Endodermal cell (in vitro differentiated cells): ENCODE data around the gene CHTF8. TPM values are rescaled to one million over a fixed set of nuclear protein-coding genes. Genes with fewer than 3 reads are reported as not detected.

Source experiments
- DNase-seq: peaks from one replicate; pipeline ENCODE4 v3.0.0-alpha.2; 2017
- H3K27ac ChIP-seq: 2 replicates; pipeline ENCODE4 v1.5.1; 2013; ENCODE audit warnings: mild to moderate bottlenecking, low read depth, low read length, moderate library complexity
- H3K27me3 ChIP-seq: 2 replicates; pipeline ENCODE4 v1.6.1; 2013; ENCODE audit warnings: mild to moderate bottlenecking, low read length, moderate library complexity; ENCODE audit not compliant: insufficient read depth, control insufficient read depth, poor library complexity, severe bottlenecking
- H3K36me3 ChIP-seq: 2 replicates; pipeline ENCODE4 v1.7.0; 2013; ENCODE audit warnings: mild to moderate bottlenecking, low read length, moderate library complexity; ENCODE audit not compliant: control insufficient read depth, insufficient read depth
- H3K4me1 ChIP-seq: one replicate; pipeline ENCODE4 v1.7.0; 2013; ENCODE audit warnings: low read length; ENCODE audit not compliant: control insufficient read depth, insufficient read depth
- H3K4me3 ChIP-seq: 2 replicates; pipeline ENCODE4 v1.5.1; 2013; ENCODE audit warnings: mild to moderate bottlenecking, low read length, moderate library complexity
- H3K9ac ChIP-seq: 2 replicates; pipeline ENCODE4 v1.6.1; 2013; ENCODE audit warnings: mild to moderate bottlenecking, low read length, moderate library complexity; ENCODE audit not compliant: poor library complexity, severe bottlenecking; ENCODE audit errors: extremely low read depth
- H3K9me3 ChIP-seq: 2 replicates; pipeline ENCODE4 v1.6.1; 2013; ENCODE audit warnings: mild to moderate bottlenecking, low read length, moderate library complexity; ENCODE audit not compliant: control insufficient read depth
- H3K27ac Mint-ChIP-seq: 2 replicates; pipeline ENCODE4 v1.8.0; 2020; ENCODE audit warnings: mixed read lengths
- H3K27me3 Mint-ChIP-seq: 2 replicates; pipeline ENCODE4 v1.8.0; 2021; ENCODE audit warnings: mild to moderate bottlenecking, mixed read lengths; ENCODE audit not compliant: insufficient read depth
- H3K36me3 Mint-ChIP-seq: 2 replicates; pipeline ENCODE4 v1.8.0; 2020; ENCODE audit warnings: low read depth, mixed read lengths
- H3K4me1 Mint-ChIP-seq: 2 replicates; pipeline ENCODE4 v1.8.0; 2020; ENCODE audit warnings: mixed read lengths
- H3K4me3 Mint-ChIP-seq: 2 replicates; pipeline ENCODE4 v1.8.0; 2020; ENCODE audit warnings: mild to moderate bottlenecking, moderate library complexity, mixed read lengths
- H3K9me3 Mint-ChIP-seq: 2 replicates; pipeline ENCODE4 v1.8.0; 2020; ENCODE audit warnings: mild to moderate bottlenecking, mixed read lengths
- WGBS, 2 experiments: methylation state at CpG; one replicate each; pipeline versions ENCODE4 v1.1.5 to v1.1.7; 2013; ENCODE audit warnings: missing lambda C conversion rate in 2 of 2, mixed read lengths in 1 of 2; ENCODE audit not compliant: insufficient coverage in 1 of 2, insufficient read length in 1 of 2; 5-methylcytosine and 5-hydroxymethylcytosine counted together
- total RNA-seq, 2 donors: library from RNA; stranded (reverse); fragmentation: NEBNext Ultra II Directional in 1 of 2; extraction: Animal tissue kit (Norgen Biotek cat#: 25700) in 1 of 2; gene quantifications; 2 replicates in 1 of 2; 3 replicates in 1 of 2; pipeline ENCODE4 v1.2.1, GENCODE V29; 2021
- TF ChIP-seq, protein P1 (sequence below): fragments of 200-600 bp; sonication (generic); conservative IDR thresholded peaks from 2 replicates; pipeline ENCODE4 v1.5.0; 2021; ENCODE audit warnings: antibody characterized with exemption, mild to moderate bottlenecking

CHTF8 gene
- total RNA-seq, 2 donors from 2014 or later: 105 to 142 TPM

DNA sequence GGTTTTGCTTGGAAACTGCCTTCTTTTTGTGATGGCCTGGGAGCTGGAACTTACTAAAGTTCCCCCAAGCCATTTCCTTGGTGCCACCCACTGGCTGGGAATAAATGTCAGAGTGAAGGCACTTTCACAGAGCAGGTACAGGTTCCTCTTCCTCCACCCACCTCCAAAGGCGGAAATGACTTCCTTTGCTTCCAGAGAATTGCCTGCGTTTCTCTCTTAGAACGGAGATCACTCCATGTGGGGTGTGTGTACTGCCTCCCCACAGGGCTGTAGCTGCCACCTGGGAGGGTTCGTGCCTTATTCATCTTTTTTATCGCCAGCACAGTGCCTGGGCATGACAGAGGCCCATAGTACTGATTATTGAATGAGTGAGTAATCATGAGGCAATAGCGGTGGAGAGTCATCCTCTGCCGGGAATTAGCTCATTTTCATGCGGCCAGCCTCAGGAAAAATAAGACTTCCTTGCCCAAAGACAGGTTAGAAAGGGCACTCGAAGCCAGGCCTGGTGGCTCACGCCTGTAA, 59.1 kb downstream of the CHTF8 start:
- Mint-ChIP-seq H3K4me3 (peak overlapping the region; percentile 2), H3K27ac (no peak overlapping the region), H3K27me3 (peaks cover 36% of the 10 kb centered on the region), H3K36me3 (no peaks in the 10 kb centered on the region), H3K9me3 (no peaks in the 10 kb centered on the region), H3K4me1 (peaks cover 36% of the 10 kb centered on the region)
- Histone ChIP-seq H3K4me3 (no peak overlapping the region), H3K9me3 (no peaks in the 10 kb centered on the region), H3K4me1 (peaks cover 2% of the 10 kb centered on the region), H3K9ac (no peak overlapping the region), H3K36me3 (no peaks in the 10 kb centered on the region), H3K27ac (no peak overlapping the region), H3K27me3 (peaks cover 29% of the 10 kb centered on the region)
- DNase-seq: peak; percentile 63
- TF ChIP-seq, protein P1, sequence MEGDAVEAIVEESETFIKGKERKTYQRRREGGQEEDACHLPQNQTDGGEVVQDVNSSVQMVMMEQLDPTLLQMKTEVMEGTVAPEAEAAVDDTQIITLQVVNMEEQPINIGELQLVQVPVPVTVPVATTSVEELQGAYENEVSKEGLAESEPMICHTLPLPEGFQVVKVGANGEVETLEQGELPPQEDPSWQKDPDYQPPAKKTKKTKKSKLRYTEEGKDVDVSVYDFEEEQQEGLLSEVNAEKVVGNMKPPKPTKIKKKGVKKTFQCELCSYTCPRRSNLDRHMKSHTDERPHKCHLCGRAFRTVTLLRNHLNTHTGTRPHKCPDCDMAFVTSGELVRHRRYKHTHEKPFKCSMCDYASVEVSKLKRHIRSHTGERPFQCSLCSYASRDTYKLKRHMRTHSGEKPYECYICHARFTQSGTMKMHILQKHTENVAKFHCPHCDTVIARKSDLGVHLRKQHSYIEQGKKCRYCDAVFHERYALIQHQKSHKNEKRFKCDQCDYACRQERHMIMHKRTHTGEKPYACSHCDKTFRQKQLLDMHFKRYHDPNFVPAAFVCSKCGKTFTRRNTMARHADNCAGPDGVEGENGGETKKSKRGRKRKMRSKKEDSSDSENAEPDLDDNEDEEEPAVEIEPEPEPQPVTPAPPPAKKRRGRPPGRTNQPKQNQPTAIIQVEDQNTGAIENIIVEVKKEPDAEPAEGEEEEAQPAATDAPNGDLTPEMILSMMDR: no peak
- 61 to 72% methylated on average over 8 to 10 of the region's 10 CpGs for WGBS, 2 experiments

DNA sequence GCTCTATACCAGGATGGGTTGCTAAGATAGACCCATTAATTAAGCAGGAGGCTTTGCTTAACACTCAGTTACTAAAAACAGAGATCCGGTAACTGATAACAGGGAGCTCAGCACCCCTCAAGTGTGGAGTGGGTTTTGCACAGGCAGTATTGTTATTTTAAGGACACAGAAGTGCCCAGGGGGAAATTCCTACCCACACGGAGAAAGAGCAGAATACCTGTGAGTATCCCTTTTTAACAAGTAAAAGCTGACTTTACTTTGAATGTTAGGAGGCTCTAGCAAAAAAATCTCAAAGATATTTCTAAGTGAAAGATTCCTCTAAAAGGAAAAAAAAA, 59.8 kb downstream of the CHTF8 start:
- Histone ChIP-seq H3K9ac (no peak overlapping the region), H3K27me3 (peaks cover 29% of the 10 kb centered on the region), H3K4me3 (no peak overlapping the region), H3K9me3 (no peaks in the 10 kb centered on the region), H3K27ac (no peak overlapping the region), H3K4me1 (peaks cover 2% of the 10 kb centered on the region), H3K36me3 (no peaks in the 10 kb centered on the region)
- H3K27ac Mint-ChIP-seq: peak overlapping the region; percentile 80
- peaks cover 32% of the 10 kb centered on the region for H3K4me1 Mint-ChIP-seq
- TF ChIP-seq, protein P1: no peak
- H3K27me3 Mint-ChIP-seq: peaks cover 36% of the 10 kb centered on the region
- no peaks in the 10 kb centered on the region for H3K9me3 Mint-ChIP-seq
- no peak for DNase-seq
- H3K36me3 Mint-ChIP-seq: no peaks in the 10 kb centered on the region
- peak overlapping the region; percentile 2 for H3K4me3 Mint-ChIP-seq
- 5 to 13% methylated on average over 1 to 2 of the region's 2 CpGs for WGBS, 2 experiments

DNA sequence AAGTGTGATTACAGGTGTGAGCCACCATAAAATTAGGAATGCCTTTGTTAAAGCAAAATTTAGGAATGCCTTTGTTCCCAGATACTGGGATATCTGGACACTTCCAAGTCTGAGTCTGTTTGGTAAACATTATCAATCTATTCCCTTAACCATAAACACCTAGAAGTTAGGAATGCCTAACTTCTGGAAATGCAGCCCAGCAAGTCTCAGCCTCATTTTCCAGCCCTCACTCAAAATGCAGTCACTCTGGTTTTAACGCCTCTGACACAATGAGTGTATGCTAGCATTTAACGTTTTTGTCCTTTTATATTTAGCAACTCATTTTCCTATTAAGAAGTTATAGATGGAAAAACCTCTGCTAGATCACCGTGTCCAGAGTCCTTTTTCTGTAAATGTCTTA, 61.4 kb downstream of the CHTF8 start:
- H3K36me3 ChIP-seq: no peaks in the 10 kb centered on the region
- Mint-ChIP-seq H3K4me1 (peaks cover 25% of the 10 kb centered on the region), H3K27ac (no peak overlapping the region), H3K27me3 (peaks cover 36% of the 10 kb centered on the region), H3K9me3 (no peaks in the 10 kb centered on the region), H3K4me3 (no peak overlapping the region), H3K36me3 (no peaks in the 10 kb centered on the region)
- H3K27ac ChIP-seq: no peak overlapping the region
- H3K4me1 ChIP-seq: no peaks in the 10 kb centered on the region
- TF ChIP-seq, protein P1: no peak
- no peak overlapping the region for H3K4me3 ChIP-seq
- DNase-seq: no peak
- H3K9ac ChIP-seq: no peak overlapping the region
- 78% methylated on average over 3 of the region's 3 CpGs; no CpG with 5 or more reads in 1 of the 2 experiments for WGBS, 2 experiments
- peaks cover 29% of the 10 kb centered on the region for H3K27me3 ChIP-seq
- no peaks in the 10 kb centered on the region for H3K9me3 ChIP-seq
